Ascending aorta (tissue), 2 donors: ENCODE data around the gene CDC42BPA. TPM values are rescaled to one million over a fixed set of nuclear protein-coding genes. Genes with fewer than 3 reads are reported as not detected.

ENCODE experiments used
- DNase-seq, 2 donors: peaks; one replicate each; pipeline ENCODE4 v3.0.0-alpha.2; 2019; ENCODE audit warnings: low spot score in 2 of 2
- H3K27ac ChIP-seq, 2 donors: fragments of 200-600 bp; sonication (generic); one replicate each; pipeline ENCODE4 v1.5.1; 2016 to 2017; ENCODE audit warnings: mild to moderate bottlenecking in 1 of 2
- H3K27me3 ChIP-seq: fragments of 200-600 bp; sonication (generic); one replicate; pipeline ENCODE4 v1.5.1; 2017
- H3K36me3 ChIP-seq, 2 donors: fragments of 200-600 bp; sonication (generic); one replicate each; pipeline ENCODE4 v1.5.1; 2016
- H3K4me1 ChIP-seq, 2 donors: fragments of 200-600 bp; sonication (generic); one replicate each; pipeline ENCODE4 v1.5.1; 2016 to 2017; ENCODE audit warnings: mild to moderate bottlenecking in 1 of 2
- H3K4me3 ChIP-seq, 2 donors: fragments of 200-600 bp; sonication (generic); one replicate each; pipeline ENCODE4 v1.5.1; 2016 to 2017; ENCODE audit warnings: mild to moderate bottlenecking in 1 of 2
- H3K9me3 ChIP-seq, 2 donors: fragments of 200-600 bp; sonication (generic); one replicate each; pipeline ENCODE4 v1.5.1; 2016
- intact Hi-C: fragments of 100-400 bp; cut with DNase I; formaldehyde crosslinking; loops from one replicate; pipeline ENCODE4 v1.15.1; 2023
- total RNA-seq: library from RNA; depleted of rRNA; stranded (reverse); fragments of >200 nt; gene quantifications from one replicate; pipeline ENCODE4 v1.1.0, GENCODE V29; 2016
- TF ChIP-seq, protein P1 (sequence below), 3 experiments: fragments of 200-600 bp in 2 of 3; fragments of 450-650 bp in 1 of 3; sonication (generic) in 2 of 3; IDR thresholded peaks; one replicate each; pipeline ENCODE4 v1.5.1; 2016 to 2019; ENCODE audit warnings: antibody characterized with exemption in 3 of 3, mild to moderate bottlenecking in 1 of 3, moderate library complexity in 1 of 3

CDC42BPA gene
- total RNA-seq, 1 donor from 2014 or later = 56.9 TPM

DNA sequence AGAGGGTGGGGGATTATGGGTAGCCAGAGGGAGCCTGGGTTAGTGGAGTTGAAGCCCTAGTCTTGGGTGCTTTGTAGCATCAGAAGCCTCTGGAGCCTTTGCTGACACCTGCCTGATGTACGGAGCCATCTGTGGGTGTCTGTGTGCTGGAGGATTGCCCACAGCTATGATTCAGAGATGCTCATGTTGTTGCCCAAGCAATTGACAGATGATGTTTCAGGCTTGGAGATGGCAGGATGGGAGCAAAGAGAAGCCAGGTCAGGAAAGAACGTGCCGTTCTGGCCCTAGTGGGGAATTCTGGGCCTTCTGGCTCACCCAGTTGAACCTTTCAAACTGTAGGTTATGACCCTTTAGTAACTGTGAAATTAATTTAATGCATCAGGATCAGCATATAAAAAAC lies 350.6 kb downstream of the CDC42BPA start:
- no peak for DNase-seq
- no peak overlapping the region for H3K4me3 ChIP-seq
- TF ChIP-seq, protein P1, sequence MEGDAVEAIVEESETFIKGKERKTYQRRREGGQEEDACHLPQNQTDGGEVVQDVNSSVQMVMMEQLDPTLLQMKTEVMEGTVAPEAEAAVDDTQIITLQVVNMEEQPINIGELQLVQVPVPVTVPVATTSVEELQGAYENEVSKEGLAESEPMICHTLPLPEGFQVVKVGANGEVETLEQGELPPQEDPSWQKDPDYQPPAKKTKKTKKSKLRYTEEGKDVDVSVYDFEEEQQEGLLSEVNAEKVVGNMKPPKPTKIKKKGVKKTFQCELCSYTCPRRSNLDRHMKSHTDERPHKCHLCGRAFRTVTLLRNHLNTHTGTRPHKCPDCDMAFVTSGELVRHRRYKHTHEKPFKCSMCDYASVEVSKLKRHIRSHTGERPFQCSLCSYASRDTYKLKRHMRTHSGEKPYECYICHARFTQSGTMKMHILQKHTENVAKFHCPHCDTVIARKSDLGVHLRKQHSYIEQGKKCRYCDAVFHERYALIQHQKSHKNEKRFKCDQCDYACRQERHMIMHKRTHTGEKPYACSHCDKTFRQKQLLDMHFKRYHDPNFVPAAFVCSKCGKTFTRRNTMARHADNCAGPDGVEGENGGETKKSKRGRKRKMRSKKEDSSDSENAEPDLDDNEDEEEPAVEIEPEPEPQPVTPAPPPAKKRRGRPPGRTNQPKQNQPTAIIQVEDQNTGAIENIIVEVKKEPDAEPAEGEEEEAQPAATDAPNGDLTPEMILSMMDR (IDR thresholded peaks at IDR 0.05) = no peak
- H3K27me3 ChIP-seq = no peaks in the 10 kb centered on the region
- intact Hi-C loops = no loop called here
- no peaks in the 10 kb centered on the region for H3K4me1 ChIP-seq
- no peaks in the 10 kb centered on the region for H3K9me3 ChIP-seq
- H3K36me3 ChIP-seq = peaks cover 11 to 22% of the 10 kb centered on the region in 2 donors
- H3K27ac ChIP-seq = no peak overlapping the region

DNA sequence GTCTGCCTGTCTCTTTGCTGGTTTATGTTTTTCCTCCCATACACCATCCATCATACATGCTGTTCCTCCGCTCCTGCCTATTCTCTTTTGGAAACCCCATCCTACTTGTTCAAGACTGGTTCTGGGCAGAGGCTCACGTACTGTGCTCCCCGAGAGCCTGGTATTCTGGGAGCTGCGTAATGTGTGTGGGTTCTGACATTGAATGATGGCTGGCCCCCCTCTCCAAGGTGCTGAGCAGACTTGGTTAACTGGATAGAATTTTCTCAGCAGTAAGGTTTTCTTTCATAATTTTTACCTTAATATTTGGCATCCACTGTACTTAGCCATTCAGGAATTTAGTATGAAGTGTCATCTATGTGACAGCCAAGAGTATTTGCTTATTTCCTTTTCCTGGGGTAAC lies 351.6 kb downstream of the CDC42BPA start:
- H3K27me3 ChIP-seq = no peaks in the 10 kb centered on the region
- no peak overlapping the region for H3K4me3 ChIP-seq
- no peak overlapping the region for H3K27ac ChIP-seq
- no peaks in the 10 kb centered on the region for H3K9me3 ChIP-seq
- H3K4me1 ChIP-seq = no peaks in the 10 kb centered on the region
- no peak for DNase-seq
- intact Hi-C loops = no loop called here
- TF ChIP-seq, protein P1 (IDR thresholded peaks at IDR 0.05) = no peak
- H3K36me3 ChIP-seq = peaks cover 13 to 22% of the 10 kb centered on the region in 2 donors

DNA sequence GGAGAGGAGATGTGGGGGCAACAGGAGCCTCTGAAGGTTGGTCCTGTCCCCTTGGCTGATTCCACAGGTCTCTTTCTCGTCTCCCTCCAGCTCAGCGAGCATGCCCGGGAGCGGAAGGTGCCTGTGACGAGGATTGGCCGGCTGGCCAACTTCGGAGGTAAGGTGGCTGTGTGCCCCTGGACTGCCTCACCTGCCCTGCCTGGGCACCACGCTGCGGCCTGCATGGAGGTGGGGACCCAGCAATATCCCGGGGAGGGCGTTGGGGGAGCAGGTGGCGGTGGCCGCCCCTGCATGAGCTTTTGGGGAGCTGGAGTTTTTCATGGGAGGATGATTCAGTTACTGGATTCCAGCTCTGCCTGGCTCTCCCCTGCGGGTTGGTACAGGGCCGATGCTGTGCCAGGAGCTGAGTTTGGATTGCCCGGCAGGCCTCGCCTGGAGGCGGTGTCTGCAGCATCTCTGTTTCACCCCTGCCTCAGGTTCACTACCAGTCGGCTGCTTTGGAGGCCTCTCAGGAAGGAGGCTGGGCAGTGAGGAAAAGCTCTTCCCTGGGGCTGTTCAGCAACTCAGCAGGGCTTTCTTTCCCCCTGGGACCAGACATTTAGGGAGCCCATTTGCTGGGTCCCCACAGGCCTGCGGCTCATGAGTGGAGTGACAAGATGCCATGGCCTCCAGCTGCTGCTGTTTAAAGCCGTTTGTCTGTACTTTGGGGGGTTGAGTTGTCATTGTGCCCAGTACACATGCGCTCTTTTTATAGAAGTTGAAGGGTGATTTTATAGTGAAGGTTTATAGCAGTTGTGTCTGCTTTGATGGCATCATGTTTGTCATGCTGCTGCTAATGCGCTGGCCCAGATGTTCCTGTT lies 352.5 kb downstream of the CDC42BPA start:
- H3K36me3 ChIP-seq = peaks cover 13 to 22% of the 10 kb centered on the region in 2 donors

DNA sequence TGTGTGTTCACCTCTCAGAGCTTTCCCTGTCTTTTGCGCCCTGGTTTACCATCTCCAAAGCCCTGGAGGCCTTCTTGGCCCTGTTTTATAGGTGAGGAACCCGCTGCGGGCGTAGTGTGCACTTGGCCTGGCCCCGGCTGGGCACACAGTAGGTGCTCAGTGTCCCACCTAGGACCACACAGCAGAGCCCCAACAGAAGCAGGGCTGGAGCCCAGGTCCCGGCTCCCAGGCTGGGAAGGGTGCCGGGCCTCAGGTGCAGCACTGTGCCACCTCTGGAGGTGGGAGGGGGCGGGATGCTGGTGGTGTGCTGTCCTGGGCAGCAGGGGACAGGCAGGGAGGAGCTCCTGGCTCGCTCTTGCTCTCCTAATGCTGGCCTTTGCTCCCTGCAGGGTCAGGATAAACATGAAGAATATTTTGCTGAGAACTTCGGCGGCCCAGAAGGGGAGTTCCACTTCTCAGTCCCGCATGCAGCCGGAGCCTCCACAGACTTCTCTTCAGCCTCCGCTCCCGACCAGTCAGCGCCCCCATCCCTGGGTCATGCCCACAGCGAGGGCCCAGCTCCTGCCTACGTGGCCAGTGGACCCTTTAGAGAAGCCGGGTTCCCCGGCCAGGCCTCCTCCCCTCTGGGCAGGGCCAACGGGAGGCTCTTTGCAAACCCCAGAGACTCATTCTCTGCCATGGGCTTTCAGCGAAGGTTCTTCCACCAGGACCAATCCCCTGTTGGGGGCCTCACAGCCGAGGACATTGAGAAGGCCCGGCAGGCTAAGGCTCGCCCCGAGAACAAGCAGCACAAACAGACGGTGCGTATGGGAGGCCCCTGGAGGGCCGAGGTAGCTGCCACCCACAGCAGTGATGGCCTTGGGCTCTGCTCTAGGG lies 353.4 kb downstream of the CDC42BPA start:
- H3K27ac ChIP-seq = no peak overlapping the region
- no peaks in the 10 kb centered on the region for H3K9me3 ChIP-seq
- H3K4me3 ChIP-seq = no peak overlapping the region
- peaks cover 13 to 16% of the 10 kb centered on the region in 2 donors for H3K36me3 ChIP-seq
- intact Hi-C loops = no loop called here
- no peaks in the 10 kb centered on the region for H3K27me3 ChIP-seq
- H3K4me1 ChIP-seq = no peaks in the 10 kb centered on the region
- TF ChIP-seq, protein P1 (IDR thresholded peaks at IDR 0.05) = no peak
- DNase-seq = no peak

More for the DNA sequence above, 352.5 kb downstream of the CDC42BPA start:
- H3K27me3 ChIP-seq = no peaks in the 10 kb centered on the region
- intact Hi-C loops = no loop called here
- no peak overlapping the region for H3K27ac ChIP-seq
- DNase-seq = no peak
- TF ChIP-seq, protein P1 (IDR thresholded peaks at IDR 0.05) = no peak
- no peak overlapping the region for H3K4me3 ChIP-seq
- no peaks in the 10 kb centered on the region for H3K4me1 ChIP-seq
- H3K9me3 ChIP-seq = no peaks in the 10 kb centered on the region

DNA sequence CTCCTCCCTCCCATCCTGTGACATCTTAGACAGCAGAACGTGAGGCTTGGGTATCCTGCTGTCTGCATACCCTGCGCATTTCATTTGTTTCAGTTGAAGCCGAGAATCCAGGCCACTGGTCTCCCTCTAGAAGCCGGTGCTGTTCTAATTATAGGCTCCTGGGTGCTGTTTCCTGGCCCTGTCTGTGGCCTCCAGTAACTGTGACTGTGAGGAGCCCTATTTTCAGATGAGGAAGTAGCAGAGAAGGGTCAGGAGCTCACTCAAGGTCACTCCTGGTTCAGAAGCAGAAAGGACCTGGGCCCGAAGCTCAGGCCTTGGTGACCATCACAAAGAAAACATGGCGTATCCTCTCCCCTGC lies 354.2 kb downstream of the CDC42BPA start:
- Histone ChIP-seq H3K4me3 (no peak overlapping the region), H3K4me1 (no peaks in the 10 kb centered on the region), H3K9me3 (no peaks in the 10 kb centered on the region), H3K36me3 (peaks cover 13 to 15% of the 10 kb centered on the region in 2 donors), H3K27ac (no peak overlapping the region), H3K27me3 (no peaks in the 10 kb centered on the region)
- DNase-seq = no peak
- TF ChIP-seq, protein P1 (IDR thresholded peaks at IDR 0.05) = no peak
- intact Hi-C loops = no loop called here
